Neural progenitor cell (in vitro differentiated cells): ENCODE data around the gene TANC1.

Source experiments
- CTCF ChIP-seq: fragments of 200-600 bp; sonication (generic); IDR thresholded peaks from 2 replicates; pipeline ENCODE4 v1.5.1; 2017; ENCODE audit warnings: antibody characterized with exemption, mild to moderate bottlenecking
- EZH2 ChIP-seq: fragments of 200-600 bp; sonication (generic); IDR thresholded peaks from 2 replicates; pipeline ENCODE4 v1.6.1; 2017; ENCODE audit warnings: antibody characterized with exemption, mild to moderate bottlenecking, moderate library complexity

GRCh38 chr2:159133797-159134196 is 165.4 kb downstream of the TANC1 start:
- TF ChIP-seq CTCF (no peak), EZH2 (no peak)
